Measurements from ENCODE around the gene MXD3.

The MXD3 gene

DNA sequence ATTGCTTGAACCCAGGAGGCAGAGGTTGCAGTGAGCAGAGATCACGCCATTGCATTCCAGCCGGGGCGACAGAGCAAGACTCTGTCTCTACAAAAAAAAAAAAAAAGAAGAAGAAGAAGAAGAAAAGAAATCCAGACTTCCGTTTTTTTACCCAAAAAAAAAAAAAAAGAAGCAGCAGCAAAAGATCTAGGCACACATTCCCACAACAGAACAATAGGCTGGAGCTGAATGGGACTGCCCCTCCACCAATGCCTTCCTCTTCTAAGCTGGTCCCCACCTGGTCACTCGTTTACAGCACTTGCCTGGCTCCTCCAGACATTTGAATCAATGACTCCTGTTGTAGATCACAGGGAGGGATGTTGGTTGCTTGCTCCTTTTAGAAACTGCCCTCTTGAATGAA lies 41.4 kb upstream of the MXD3 start:
- no peak for DNase-seq (ENCODE audit: low spot score)
- TF ChIP-seq, protein P1, sequence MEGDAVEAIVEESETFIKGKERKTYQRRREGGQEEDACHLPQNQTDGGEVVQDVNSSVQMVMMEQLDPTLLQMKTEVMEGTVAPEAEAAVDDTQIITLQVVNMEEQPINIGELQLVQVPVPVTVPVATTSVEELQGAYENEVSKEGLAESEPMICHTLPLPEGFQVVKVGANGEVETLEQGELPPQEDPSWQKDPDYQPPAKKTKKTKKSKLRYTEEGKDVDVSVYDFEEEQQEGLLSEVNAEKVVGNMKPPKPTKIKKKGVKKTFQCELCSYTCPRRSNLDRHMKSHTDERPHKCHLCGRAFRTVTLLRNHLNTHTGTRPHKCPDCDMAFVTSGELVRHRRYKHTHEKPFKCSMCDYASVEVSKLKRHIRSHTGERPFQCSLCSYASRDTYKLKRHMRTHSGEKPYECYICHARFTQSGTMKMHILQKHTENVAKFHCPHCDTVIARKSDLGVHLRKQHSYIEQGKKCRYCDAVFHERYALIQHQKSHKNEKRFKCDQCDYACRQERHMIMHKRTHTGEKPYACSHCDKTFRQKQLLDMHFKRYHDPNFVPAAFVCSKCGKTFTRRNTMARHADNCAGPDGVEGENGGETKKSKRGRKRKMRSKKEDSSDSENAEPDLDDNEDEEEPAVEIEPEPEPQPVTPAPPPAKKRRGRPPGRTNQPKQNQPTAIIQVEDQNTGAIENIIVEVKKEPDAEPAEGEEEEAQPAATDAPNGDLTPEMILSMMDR (IDR thresholded peaks at IDR 0.05; ENCODE audit: borderline replicate concordance, control extremely low read depth, extremely low read depth, insufficient read depth, missing control alignments), result no peak
- in situ Hi-C loops (cut with MboI; ENCODE audit: low sequenced_read_pairs, unreplicated experiment), result no loop called here

DNA sequence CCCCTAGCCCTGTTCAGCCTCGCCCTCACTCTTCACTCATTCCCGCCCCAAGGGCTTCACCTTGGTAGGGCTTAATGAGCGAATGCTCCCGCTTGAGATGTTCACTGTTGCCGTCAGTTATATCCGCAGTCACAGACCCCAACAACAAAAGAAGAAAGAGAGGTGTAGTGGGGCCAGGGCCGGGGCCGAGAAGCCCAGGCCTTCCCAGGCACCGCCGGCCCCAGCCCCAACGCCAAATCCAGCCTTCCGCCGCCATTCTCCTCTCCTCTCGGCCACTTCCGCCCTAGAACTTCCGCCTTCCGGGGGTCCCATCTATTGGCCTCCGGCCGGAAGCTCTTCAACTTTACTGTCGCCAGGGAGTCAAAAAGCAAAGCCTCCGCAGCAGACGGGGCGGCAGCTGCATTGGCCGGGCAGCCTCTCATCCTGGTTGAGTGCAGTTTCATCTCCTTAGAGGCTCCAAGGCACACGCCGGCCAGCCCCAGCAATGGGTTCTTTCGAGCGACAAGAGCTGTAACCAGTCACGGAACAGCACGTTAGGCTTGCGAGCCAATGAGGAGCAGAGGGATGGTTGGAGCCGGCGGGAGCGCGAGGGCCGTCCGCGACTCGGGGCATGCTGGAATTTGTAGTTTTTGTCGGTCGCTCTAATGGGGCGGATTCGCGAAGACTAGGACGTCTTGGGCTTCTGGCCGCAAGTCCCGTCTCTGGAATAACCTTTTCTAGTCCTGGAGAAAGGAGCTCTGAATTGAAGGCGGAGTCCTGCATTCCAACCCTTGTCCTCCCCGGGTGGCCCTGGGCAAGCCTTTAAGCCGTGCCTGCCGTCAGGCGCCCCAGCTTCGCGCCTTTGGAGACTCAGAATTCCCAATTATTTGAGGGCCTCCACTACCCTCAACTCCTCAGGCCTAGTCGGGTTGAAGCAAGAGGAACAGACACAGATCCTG lies 40.0 kb upstream of the MXD3 start, which contains the start of gene LMAN2:
LMAN2 (minus strand) TSS at position 277 of the 938 bp plus-strand sequence; CDS start at position 256, 21 bp downstream.
- in situ Hi-C loops (cut with MboI; ENCODE audit: low sequenced_read_pairs, unreplicated experiment), result no loop called here
- TF ChIP-seq, protein P1 (IDR thresholded peaks at IDR 0.05; ENCODE audit: borderline replicate concordance, control extremely low read depth, extremely low read depth, insufficient read depth, missing control alignments), result no peak
- peak; percentile 96 for DNase-seq (ENCODE audit: low spot score)

DNA sequence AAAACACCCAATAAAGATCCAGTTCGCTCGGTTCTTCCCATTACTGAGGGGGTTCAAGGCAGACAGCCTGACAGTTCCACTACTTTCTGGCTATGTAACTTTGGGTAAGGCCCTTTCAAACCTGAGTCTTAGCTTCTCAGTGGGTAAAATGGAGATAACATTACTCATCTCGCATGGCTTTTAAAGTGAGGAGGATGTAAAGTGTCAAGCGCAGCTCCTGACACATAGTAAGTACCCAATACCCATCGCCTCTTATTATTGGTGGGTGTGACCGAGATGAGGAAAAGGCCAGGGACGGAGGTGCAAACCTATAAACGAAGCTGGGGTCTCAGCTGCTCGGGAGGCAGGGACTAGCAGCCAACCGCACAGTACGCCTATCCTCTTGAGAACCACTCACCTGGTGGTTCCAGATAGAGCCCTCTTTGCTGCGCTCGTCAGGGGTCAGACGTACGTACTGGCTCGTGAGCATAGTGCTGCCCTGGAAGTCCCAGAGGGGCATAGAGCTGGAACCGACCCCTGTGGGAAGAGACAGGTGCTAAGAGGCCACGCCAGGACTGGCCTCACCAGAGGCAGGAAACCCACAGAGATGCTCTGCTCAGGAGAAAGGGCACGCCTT lies 39.2 kb upstream of the MXD3 start:
- DNase-seq (ENCODE audit: low spot score), result no peak
- in situ Hi-C loops (cut with MboI; ENCODE audit: low sequenced_read_pairs, unreplicated experiment), result no loop called here
- TF ChIP-seq, protein P1 (IDR thresholded peaks at IDR 0.05; ENCODE audit: borderline replicate concordance, control extremely low read depth, extremely low read depth, insufficient read depth, missing control alignments), result no peak

DNA sequence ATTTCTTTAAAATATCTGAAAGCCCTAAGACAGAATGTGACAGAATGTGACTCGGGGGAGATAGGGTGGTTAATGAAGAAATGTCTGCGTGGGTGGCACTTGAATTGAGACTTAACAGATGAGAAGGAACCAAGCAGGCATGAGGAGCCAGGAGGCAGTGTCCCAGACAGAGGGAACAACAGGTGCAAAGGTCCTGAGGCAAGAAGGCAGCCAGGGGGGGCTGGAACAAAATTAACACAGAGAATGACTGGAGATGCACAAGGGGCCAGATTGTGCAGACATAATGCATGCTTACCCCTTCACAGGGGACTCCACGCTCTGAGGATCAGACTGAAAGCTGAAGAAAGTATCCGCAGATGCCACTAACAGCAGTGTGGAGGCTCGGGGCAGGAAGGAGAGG lies 38.1 kb upstream of the MXD3 start:
- TF ChIP-seq, protein P1 (IDR thresholded peaks at IDR 0.05; ENCODE audit: borderline replicate concordance, control extremely low read depth, extremely low read depth, insufficient read depth, missing control alignments), result no peak
- in situ Hi-C loops (cut with MboI; ENCODE audit: low sequenced_read_pairs, unreplicated experiment), result no loop called here
- no peak for DNase-seq (ENCODE audit: low spot score)

DNA sequence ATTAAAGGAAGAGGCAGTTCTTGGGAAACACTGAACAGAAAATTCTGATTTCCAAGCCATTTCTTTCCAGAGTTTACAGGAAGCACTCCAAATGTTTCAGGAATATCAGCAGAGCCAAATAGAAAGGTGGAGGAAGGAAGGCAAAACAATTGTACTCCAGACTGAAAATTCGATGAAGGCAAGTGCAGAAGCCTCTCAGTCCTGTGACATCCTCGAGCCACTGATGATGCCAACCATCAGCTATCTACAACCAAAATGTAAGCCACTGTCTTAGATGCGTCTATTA lies 37.6 kb upstream of the MXD3 start:
- DNase-seq (ENCODE audit: low spot score), result no peak
- TF ChIP-seq, protein P1 (IDR thresholded peaks at IDR 0.05; ENCODE audit: borderline replicate concordance, control extremely low read depth, extremely low read depth, insufficient read depth, missing control alignments), result no peak
- in situ Hi-C loops (cut with MboI; ENCODE audit: low sequenced_read_pairs, unreplicated experiment), result no loop called here

DNA sequence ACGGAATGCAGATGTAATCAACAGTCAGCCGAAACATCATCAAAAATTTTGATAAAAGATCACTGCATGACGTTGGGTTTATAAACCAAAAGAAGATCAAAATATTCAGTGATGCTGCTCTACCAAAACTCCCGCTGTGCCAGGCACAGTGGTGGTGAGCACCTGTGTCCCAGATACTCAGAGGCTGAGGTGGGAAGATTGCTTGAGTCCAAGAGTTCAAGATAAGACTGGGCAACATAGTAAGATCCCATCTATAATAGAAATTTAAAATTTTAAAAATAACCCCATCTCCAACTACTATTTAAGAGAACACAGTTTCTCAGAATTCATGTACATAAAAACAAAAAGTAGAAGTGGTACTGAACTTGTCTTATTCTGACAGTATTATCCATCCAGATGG lies 36.0 kb upstream of the MXD3 start:
- in situ Hi-C loops (cut with MboI; ENCODE audit: low sequenced_read_pairs, unreplicated experiment), result no loop called here
- DNase-seq (ENCODE audit: low spot score), result no peak

More for the DNA sequence above, 36.0 kb upstream of the MXD3 start:
- TF ChIP-seq, protein P1 (IDR thresholded peaks at IDR 0.05; ENCODE audit: borderline replicate concordance, control extremely low read depth, extremely low read depth, insufficient read depth, missing control alignments), result no peak

All from GM13976 (cell line).